GM18498 (cell line): ENCODE results near the gene SLC25A30.

Experiments
- ATAC-seq: cut with Tn5 transposase; IDR thresholded peaks from one replicate; pipeline ENCODE4 v1.9.1; 2021; ENCODE audit warnings: mild to moderate bottlenecking, moderate library complexity; ENCODE audit not compliant: unreplicated experiment

SLC25A30 gene, protein sequence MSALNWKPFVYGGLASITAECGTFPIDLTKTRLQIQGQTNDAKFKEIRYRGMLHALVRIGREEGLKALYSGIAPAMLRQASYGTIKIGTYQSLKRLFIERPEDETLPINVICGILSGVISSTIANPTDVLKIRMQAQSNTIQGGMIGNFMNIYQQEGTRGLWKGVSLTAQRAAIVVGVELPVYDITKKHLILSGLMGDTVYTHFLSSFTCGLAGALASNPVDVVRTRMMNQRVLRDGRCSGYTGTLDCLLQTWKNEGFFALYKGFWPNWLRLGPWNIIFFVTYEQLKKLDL

DNA sequence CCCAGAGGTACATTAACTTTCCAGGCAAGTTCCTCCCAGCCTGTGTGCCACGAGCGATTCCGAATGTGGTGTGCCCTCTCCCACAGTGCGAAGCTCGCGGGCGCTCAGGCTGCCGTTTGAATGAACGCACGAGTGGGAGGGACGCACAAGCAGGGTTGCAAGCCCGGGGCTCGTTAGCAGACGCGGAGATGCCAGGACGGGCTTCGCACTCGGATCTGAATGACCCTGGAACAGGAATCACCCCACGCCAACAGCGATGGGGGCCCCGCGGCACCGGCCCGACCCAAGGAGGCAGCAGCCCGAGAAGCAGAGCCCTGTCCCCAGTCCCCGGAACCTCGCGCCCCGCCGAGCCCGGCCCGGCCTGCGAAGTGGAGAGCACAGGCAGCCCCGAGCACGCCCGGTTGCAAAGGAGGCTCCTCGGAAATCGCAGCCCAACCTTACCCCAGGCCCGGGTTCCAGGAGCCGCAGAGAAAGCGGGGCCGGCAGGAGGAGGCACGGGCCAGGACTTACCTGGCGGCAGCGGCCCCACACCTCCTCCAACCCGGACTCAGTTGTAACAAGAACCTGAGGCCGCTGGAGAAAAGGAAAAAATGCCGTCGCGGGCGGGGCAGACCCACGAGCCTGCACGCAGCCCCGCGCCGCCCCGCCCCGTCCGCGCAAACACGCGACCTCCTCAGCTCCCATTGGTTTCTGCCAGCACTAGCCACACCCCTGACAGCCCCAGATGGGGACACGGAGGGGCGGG, at the start of gene SLC25A30:
TSS of gene SLC25A30 (minus strand) at position 584 of the 745 bp plus-strand sequence. CDS start 6,948 bp downstream, outside the sequence.
- ATAC-seq: peak; percentile 91

DNA sequence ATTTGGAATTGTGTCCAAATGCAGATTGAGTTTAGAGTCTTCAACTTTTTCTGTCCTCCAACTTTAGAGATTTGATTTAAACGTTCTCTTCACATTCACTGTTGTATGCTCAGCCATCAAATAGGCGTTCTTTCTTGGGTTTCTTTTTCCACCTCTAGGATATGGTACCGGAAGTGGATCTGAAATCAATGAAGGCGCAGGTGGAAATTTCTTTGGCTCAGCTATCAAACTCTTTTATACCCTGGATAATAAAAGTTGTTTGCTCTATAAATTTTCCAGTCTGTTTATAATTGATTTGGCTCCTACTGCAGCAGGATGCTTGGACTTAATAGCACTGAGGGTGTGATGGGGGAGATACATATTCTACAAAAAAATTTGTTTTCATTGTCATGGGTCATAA, 48.2 kb upstream of the SLC25A30 start:
- ATAC-seq: no peak

DNA sequence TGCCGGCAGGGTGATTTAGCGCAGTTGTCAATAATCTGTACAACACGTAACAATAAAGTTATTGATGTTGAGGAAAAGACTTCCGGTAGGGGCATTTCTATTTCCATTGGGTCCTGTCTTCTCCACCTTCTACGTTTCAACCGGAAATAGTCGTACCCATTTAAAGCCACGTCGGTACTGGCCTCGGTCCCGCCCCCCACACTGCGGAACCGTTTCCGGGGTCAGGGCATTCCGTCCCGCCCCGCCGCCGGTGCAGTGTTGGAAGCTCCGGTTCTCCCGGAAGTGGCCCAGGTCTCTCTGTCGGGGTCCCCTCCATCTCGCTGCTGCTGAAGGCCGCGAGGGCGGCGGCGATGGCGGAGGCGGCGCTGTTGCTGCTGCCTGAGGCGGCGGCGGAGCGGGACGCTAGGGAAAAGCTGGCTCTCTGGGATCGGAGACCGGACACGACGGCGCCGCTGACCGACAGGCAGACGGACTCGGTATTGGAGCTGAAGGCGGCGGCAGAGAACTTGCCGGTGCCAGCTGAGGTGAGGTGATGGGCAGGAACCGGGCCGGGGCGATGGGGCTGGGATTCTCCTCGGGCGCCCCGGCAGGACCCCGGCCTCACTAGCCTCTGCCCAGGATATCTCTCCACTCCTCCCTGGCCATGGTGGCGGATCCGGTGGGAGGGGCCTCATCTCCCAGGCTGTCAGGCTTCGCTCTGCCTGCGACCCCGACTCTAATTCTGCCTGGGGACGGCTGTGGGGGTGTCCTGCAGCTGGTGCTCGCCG, 46.7 kb upstream of the SLC25A30 start, which contains the start of gene COG3:
TSS of gene COG3 (plus strand) at position 253 of the 767 bp plus-strand sequence. CDS start at position 351, 98 bp downstream.
- peak; percentile 93 for ATAC-seq

DNA sequence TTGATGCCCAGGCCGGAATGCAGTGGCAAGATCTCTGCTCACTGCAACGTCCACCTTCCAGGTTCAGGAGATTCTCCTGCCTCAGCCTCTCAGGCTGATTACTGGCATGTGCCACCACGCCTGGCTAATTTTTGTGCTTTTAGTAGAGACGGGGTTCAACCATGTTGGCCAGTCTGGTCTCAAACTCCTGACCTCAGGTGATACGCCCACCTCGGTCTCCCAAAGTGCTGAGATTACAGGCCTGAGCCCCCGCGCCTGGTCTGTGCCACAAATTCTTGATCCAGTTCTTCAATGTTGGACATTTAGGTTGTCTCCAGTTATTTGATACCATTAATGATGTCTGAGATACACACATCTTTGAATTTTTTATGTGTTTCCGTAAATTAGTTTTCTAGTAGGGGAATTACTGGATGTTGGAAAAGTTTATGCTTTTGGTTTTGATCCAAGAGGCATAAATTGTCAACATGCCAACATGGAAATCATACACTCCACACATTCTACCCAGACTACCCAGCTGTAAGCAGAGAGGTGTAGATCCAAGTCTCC, 46.0 kb upstream of the SLC25A30 start:
- ATAC-seq: no peak

DNA sequence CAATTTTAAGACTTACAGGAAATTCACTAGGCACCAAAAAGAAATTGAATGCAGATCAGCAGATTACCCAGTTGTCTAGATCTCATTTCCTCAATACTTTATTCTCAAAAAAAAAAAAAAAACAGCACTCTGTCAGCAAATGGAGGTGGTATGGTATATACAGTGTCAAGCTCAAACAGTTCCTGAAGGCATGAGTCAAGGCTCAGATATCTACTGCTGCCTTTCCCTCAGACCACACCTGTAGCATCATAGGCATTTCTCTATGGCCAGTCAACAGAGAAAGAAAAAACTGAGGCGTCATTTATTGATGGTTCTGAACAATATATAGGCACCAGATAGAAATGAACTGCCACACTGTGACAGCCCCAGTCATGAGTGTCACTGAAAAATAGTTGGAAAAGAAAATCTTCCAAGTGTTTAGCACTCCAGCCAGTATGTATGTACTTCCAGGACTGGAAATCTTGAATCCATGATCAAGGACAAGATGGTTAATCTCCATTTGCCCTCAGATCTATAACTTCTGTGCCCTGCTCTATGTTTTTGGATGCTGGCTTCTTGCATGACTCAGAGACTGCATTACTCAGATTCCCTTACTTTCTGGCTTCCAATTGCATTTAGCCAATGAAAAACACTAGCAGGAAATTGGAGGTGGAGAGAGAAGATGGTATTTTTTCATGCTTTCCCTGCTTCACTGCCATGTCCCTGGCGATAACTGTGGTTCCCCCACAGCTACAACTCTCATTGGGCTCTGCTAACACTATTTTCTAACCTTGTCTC, 38.2 kb upstream of the SLC25A30 start:
- no peak for ATAC-seq

DNA sequence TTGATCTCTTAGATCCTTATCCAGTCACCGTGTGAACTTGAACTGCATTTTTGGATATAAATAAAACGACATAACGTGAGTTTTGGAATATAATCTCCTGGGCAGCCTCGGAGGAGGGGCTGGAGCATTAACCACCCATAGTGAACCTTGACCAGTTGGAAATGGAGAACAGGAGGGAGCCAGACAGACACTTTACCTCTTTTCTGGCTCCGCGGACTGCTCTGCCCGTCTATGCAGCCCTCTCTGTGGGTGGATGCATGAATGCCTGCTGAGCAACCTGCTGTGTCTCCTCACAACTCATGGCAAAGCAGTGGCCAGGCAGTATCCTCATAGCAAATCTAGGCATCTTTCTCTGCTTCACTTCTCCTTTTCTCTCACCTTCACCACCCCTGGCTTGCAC, 36.0 kb upstream of the SLC25A30 start:
- ATAC-seq: no peak

DNA sequence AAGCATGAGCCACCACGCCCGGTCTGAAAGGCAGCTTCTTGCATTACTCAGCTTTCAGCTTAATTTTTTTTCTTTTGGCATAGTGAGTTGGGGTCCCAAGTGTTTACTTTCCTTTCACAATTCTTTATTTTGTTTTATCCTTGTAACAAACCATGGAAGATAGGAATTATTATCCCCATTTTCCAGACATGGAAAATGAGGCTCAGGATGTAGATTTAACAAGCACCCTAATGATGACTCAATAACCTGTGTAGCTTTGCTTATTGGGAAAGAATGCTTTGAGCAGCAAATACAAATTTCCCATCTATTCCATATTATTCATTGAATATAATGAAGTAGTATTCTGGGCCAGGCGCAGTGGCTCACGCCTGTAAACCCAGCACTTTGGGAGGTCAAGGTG, 33.1 kb upstream of the SLC25A30 start:
- ATAC-seq: no peak

DNA sequence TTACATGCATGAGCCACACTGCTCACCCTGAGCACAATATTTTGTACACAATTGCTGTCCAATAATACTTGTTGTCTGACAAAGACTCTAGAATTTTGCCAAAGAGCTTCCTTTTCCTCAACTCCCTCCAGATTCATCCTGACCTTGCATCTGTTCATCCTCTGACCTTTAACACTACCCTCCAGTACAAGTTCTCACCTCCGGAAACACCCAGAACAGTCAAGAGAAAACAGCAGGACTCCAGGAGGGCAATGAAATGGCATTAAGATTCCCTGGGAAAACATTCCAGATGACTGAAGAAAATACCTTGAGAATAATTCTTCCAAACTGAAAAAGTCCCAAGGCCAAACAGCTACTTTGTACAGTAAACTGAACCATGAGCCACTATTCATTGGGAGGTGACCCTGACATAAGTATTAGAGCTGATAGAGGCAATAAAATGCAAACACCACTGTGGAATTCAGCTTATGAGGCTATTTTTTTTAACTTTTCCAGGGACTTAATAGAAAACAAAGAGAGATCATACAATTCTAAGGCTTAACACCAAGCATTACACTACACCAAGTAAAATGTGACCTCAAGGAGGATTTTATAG, 30.9 kb upstream of the SLC25A30 start:
- no peak for ATAC-seq

DNA sequence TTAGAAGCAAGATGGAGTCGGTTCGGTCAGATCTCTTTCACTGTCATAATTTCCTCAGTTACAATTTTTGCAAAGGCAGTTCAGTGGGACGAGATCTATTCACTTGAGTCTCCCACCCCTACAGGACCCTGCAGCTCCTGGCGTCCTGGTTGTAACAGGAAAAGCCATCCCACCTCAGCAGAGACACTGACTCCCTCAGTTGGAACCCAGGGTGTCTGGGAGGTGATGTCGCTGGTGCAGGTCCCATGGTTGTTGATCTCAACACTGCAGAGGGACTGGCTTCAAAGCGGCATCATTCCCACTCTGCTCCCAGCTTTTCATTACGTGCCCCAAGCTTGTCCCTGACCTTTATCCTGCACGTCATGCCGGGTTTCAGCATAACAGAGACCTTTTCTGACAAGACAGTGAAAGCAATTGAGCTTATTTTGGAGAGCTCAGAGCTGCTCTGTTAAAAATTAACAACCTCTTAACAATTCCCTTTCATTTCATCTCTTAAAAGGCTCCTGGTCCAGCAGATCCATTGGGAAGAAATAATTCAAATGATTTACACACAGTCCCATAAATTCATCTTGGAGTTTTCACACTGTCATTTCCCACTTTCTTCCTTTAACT, 29.0 kb upstream of the SLC25A30 start:
- no peak for ATAC-seq

DNA sequence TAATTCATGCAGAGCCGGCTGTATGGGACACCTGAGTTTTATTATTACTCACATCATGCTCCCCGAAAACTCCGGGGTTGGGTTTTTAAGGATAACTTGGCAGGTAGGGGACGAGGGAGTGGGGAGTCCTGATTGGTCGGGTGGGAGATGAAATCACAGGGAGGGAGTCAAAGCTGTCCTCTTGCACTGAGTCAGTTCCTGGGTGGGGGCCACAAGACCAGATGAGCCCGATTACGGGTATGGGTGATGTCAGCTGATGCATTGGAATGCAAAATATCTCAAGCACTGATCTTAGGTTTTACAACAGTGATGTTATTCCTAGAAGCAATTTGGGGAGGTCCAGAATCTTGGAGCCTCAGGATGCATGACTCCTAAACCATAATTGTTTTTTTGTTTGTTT, 28.0 kb upstream of the SLC25A30 start:
- ATAC-seq: no peak

DNA sequence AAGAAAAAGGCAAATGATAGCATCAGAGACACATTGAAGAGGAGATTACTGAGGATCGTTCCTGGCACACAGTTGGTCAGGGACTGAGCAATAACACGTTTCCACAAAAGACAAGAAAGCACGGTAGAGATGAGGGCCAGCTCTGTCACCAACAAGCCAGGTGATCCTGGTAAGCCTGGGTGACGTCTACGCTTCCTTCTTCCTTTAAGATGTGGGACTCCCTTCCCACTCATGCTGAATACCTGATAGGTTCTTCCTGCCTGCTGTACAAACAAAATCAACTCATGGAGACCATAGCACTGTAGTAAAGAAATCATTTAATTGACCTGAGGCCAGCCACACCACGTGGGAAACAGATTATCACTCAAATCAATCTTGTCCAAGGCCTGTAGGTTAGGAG, 26.9 kb upstream of the SLC25A30 start:
- no peak for ATAC-seq

DNA sequence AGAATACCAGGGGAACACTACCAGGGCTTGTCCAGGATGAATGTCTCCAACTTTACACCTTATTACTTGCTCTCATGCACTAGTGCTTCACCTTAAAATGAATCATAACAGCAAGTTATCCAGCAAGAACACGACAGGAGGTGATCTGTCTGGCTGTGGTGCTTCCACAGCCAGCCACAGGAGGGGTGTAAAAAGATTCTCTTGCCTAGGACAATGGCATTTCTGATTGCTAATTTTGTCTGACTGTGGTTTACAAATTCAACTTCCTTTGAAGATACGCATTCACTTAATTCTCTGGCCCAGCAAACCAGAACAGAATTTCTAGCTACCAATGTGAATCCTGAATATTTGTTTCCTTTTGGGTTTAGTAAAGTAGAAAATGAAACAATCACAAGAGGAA, 23.5 kb upstream of the SLC25A30 start:
- ATAC-seq: peak; percentile 65

DNA sequence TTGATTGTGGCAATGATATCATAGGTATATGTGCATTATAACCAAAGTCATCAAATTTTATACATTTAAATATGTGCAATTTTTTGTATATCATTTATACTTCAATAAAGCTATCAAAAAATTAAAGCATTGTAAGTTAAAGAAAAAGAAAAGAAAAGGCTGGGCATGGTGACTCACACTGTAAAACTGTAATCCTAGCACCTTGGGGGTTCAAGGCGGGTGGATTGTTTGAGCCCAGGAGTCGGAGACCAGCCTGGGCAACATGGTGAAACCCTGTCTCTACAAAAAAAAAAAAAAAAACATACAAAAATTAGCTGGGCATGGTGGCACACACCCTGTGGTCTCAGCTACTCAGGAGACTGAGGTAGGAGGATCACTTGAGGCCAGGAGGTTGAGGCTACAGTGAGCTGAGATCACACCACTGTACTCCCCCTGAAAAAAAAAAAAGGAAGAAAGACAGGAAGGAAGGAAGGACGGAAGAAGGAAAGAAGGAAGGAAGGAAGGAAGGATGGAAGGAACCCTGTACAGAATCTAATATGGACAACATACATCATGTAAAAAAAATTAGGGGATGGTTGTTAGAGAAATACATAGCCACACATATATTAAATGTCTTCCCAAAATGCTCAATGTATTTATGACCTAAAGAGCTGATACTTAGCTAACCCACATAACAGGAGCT, 21.7 kb upstream of the SLC25A30 start:
- no peak for ATAC-seq

DNA sequence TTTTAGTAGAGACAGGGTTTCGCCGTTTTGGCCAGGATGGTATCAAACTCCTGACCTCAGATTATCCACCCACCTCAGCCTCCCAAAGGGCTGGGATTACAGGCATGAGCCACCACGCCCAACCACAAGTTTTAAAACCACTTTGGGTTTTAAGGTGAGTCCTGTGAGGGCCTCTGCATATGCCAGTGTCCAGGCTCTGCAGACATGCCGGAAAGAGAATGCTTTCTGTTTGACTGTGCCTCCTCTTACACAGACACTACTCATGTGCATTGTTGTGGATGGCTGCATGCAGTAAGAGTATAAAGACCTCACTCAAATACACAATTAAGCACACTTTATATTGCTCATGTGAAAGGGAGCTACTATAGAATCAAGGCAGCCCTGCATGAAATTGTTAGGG, 20.8 kb upstream of the SLC25A30 start:
- no peak for ATAC-seq

DNA sequence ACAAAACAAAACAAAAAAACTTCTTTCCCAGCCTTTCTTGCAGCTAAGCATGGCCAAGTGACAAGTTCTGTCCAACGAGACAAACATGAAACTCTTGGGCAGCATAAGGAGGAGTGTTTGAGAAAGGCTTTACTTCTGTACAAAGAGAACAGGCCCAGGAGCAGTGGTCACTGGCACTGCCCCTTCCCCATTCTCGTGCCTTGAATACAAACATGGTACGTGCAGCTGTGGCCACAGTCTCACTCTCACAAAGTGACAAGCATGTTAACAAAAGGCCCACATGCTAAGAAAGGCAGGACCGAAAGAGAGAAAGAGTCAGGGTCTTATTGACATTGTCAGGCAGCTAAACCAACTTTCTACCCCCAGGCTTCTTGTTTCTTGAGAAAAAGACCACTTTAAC, 19.8 kb upstream of the SLC25A30 start:
- ATAC-seq: no peak

DNA sequence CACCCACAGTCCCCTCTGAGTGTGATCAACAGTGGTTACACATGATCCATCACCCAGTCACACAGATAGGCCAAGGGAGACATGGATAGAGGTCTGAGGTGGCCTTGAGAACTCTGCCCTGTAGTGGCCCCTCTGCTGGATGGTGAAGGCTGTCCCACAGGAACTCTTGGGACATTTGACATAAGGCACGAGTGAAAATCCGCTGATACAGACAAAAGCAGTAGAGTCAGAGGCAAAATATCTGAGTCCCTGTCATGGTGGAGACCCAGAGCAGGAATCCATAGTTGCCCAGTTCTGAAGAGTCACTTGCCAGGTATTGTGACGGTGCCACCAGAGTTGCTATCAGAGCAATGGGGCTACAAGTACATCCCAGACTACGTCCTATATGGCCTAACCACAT, 18.8 kb upstream of the SLC25A30 start:
- ATAC-seq: no peak

DNA sequence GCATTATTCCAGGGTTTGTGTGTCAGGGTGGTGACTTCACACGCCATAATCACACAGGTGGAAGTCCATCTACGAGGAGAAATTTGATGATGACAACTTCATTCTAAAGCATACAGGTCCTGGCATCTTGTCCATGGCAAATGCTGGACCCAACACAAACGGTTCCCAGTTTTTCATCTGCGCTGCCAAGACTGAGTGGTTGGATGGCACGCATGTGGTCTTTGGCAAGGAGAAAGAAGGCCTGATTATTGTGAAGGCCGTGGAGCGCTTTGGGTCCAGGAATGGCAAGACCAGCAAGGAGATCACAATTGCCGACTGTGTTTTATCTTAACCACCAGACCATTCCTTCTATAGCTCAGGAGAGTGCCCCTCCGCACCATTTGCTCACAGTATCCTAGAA, 18.2 kb upstream of the SLC25A30 start:
- no peak for ATAC-seq

DNA sequence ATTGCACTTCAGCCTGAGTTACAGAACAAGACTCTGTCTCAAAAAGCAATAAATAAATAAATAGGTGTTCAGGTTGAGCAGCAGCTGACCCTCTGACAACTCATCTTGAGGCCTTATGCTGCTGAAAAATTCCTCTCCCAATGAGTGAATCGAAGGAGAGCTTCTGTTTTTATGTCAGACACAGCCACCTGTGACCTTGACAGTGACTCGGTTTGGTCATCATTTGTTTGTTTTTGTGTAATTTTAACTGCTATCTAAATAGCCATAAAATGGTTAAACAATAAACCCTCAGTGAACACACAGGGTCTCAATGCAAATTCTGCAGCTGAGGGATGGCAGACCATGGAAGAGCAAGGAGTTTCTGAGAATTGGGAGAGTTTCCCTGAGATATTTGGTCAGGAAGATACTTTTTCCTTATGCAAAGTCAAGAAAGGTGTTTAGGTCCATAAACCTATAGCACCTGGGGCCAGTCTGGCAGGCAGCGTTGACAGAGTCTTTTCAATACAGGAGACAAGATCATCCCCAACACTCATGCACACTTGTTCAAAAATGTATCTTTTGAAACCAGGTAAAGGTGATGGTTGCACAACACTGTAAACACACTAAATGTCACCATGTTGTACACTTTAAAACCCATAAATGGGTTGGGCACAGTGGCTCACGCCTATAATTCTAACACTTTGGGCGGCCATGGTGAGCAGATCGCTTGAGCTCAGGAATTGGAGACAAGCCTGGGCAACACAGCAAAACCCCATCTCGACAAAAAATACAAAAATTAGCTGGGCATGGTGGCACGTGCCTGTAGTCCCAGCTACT, 16.6 kb upstream of the SLC25A30 start:
- no peak for ATAC-seq
